ENCODE measurements around the gene GHRL.
A peak's percentile ranks its signal among the peaks of the same experiment; 100 is the strongest.

The GHRL gene, protein sequence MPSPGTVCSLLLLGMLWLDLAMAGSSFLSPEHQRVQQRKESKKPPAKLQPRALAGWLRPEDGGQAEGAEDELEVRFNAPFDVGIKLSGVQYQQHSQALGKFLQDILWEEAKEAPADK

DNA sequence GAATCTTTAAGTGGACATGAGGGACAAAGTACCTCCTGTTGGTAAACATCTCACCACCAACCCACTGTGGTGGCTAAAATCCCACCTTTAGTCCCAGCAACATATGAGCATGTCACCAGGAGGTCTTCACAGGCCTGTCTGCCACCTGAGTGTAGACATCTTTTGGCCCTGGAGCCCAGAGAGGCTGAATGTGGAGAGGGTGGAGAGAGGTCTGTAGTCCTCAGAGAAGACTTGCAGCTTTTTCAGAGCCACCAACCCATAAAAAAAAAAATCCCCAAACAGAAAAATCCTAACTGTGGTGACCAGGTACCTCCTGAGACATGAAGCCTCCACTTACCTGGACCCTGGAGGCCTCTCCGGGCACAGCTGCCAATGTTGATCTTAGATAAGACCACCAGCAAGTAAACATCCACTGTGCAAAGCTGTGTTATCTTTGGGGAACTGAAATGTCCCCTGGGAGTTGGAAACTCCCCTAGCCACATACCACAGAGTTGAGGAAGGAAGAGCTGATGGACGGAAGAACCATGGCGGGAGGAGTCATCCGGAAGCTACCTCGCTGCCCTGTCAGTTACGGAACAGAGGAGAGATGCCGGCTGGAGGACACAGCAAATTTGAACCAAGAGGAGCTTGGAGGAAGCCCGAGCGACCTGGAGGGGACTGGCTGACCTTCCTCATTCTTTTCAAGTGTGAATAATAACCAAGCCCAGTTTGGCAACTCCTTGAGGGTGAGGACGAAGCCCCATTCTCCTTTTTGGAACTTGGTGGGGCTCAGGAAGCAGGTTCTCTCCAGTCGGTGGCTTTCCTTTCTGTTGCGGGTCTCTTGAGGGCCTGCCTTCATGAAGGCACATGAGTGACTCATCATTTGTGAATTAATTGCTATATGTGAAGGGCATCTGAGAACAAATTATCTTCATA is at the start of gene GHRL:
TSS of gene GHRL (minus strand) at position 443 of the 915 bp plus-strand sequence. CDS start 2,767 bp downstream, outside the sequence.
- peak; percentile 85 for DNase-seq

DNA sequence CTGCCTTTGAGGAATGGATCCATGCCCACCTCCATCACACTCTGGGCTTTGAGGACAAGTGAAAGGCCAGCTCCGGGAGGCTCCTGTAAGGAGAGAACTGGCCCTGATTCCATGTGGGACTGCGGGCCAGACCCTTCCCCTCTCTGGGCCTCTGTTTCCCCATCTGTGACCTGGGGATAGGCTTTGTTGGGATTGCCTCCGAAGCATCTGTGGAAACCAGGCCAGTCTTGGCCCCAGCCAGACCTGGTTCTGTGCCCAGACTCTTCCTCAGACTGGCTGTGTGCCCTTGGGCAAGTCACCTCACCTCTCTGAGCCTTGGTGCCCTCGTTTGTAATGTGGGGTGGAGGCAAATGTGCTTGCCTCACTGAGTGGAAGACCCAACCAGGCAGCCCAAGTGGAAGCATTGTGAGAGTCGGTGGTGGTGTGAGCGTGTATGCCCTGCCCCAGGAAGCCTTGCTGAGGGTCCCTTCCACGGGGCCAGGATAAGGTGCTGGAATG is 49.2 kb upstream of the GHRL start:
- DNase-seq, result no peak

DNA sequence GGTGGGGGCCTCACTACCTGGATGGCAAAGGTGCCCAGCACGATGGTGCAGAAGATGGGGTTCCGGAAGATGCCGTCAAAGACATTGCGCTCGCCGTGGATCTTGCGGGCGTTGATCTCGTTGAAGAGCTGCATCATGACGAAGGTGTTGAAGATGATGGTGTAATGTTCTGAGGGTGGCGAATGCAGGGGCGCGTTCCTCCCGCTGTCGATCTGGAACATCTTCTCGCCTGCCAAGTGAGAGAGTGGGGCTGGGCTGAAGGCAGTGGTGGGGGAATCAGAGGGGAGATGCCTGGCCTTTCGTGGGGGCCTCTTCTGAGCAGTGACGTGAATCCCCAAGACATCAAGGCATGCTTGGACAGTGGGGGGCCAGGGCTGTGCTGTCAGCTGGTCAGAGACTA is 47.7 kb upstream of the GHRL start:
- DNase-seq, result no peak

DNA sequence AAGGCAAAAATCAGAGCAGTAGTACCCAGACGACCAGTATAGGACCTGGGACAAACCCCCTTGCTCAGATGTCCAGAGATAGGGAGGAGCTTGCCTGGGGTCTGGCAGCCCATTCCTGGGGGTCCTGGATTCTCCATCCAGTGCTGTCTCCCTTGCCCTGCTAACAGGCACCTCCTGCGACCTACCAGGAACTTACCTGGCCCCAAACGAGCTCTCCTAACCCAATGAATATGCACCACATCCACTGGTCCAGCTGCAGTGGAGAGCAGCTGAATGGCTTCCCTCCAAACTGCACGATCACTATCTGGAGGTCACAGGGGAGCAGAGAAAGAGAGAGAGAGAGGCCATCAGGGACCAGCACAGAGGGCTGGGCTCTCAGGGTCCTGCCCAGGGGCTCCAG is 47.3 kb upstream of the GHRL start:
- DNase-seq, result no peak

DNA sequence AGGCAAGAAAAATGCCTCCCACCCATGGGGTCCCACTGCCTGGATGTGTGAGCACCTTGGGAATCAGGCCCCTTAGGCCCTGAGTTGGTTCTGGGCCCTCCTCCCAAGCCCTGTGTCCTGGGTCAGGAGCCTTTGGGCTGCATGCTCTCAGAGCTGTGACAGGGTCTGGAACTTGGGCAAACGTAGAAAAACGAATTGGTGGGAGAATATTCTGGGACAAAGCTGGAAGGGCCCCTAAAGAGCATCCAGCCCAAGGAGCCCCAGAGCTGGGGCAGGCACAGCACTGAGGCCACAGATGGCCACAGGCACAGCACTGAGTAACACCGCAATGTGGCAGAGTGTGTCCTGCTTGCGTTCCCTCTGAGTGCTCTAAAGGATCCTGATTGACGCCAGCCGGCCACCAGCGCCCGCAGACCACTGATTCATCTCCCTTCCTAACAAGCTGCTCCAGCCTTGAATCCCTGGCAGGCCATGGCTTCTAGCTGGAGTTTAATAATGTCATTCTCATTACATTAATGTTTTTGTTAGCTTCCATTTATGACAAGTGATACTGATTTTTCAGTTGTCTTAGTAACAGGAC is 46.7 kb upstream of the GHRL start:
- no peak for DNase-seq

DNA sequence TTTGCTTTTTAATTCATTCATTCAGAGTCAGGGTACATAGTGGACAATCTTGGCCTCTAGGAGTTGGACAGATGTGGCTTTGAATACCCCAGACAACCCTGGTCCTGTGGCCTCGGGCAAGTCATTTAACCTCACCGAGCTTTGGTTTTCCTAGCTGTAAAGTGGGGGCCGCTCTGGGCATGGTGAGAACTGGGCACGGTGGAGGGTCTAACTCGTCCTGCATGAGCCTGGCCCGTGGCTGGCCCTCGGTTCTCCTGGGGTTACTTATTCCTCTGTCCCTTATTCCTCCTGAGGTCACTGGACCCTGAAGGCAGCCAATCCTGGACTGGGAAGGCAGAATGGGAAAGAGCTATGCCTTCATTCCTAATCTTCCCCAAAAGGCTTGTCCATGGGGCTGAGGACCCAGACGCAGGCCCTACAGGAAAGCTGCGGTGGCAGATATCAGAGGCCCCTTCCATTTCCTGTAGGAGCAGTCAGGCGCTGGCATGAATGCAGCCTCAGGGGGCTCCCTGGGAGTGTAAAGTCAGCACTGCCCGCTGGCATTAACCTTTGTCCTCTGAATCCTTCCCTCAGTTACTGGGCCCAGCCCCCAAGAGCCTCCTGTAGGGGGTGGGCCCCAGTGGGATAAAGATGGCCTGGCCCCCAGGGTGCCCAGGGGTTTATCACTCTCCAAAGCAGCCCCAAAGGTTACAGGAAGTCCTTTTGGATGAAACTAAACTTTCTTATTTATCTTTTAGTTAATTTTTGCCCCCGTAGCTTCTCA is 46.0 kb upstream of the GHRL start:
- no peak for DNase-seq

DNA sequence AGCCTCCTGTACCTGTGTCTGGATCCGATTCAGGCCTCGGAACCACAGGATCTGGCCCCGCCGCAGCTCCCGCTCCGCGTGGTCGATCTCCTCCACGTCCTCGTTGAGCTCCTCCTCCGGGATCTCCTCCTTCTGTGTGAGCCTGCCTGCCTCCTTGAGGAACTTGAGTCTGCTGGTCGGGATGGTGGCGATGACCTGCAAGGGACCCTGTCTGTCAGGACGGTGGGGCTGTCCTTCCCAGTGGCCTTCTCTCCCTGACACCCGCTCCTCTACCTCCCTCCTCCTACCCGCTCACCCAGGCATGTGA is 45.4 kb upstream of the GHRL start:
- DNase-seq, result no peak

DNA sequence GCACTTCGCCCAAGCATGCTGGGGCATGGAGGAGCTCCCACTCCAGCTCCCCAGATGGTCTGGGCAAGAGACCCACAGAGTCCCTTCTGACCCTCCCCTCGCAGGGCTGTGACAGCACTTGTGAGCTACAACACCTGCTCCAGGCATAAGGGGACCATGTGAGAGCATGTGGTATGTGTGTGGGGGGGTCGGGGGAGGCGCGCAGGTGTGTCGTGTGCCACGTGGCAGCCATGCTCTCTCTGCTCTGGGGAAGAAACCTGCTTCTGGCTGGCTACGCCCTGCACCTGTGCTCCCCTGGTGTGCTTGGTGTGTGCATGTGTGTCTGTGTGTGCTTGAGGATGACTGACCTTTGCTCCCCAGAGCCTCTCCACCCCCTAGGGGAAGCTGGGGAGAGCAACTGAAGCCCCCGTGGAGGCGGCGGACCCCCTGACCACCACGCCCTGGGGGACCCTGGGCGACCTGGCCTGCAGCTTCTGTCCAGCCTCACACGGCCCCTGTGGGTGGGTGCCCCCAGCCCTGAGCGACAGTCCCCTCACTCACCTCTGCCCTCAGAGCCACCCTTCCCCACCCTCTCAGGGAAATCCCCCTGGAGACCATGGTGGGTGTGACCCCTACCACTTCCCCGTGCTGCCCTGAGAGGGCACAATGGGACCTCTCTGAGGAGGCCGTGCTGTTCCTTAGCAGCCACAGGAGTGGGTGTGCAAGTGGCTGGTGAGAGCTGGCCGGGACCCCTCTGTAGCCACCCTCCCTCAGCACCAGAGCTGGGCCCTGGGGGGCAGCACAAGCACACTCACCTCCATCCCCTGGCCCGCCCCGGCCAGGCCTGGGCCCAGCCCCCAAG is 44.8 kb upstream of the GHRL start:
- DNase-seq, result no peak

DNA sequence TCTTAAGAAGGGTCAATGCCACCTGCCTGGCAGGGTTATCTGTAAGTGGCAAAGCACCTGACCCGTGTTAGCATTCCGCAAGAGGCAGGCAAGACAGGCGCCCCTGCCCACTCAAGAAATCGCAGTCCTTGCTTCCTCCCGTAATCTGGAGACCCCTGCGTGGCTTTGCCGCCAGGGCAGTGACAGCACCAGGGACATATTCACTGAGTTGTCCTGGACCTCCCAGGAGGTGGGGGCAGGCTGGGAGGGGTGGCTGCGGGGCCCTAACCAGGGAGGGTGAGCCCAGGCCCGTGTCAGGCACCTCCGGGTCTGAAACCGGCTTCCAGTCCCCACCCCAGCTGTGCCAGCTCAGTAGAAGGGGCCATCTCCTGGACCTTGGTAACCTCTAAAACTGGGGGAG is 44.0 kb upstream of the GHRL start:
- no peak for DNase-seq

DNA sequence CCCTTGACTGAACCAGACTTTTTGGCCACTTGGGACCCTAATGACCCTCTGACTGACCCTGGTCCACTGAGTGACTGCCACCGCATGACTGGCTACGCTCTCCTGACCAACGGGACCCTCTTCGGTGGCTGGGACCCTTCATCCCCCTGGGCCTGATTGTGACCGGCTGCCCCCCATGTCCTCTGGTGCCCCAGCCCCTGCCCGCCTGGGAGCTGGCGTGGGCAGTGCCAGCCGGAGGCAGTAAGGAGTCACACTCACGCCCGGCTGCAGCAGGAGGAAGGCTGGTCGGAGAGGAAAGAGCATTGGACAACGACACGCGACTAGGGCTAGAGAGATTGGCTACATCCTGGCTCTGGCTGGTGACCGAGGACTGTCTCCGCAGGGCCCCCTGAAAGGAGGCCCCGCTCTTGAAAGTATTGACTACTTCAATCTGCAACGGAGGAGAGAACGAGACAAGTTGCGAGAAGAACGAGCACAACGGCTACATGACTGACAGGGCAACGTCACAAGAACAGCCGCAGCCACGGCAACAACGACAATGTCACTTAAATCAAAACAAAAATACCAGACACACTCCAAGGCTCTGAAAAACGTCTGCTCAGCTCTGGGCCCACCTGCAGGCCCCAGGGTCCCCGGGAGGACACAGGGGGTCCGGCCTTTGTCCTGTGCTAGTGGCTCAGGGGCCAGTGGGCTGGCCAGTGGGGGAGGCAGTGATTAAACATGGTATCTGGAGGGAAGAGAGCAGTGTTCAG is 43.3 kb upstream of the GHRL start:
- DNase-seq, result no peak

DNA sequence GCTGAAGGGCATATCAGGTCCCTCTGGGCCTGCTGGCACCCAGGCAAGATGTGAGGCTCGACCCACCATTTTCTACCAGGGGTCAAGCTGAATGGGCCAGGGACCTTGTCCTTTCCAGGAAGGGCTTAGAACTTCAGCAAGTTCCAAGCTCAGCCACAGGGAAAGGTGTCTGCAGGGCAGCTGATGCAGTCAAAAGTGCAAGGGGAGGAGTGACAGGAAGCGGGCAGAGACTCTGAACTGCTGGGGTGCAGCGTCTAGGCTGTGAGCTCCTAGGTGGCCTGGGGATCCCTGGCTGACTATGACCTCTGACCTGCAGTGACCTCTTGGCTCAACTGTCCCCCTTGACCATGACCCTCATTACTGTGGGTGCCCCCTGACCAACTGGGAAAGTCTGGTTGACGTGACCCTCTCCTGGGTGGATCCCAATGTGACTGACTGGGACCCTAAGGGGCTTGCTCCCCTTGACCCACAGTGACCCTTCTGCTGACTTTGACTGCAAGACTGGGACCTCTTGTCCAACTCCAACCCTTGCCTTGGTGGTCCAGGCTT is 42.5 kb upstream of the GHRL start:
- no peak for DNase-seq

DNA sequence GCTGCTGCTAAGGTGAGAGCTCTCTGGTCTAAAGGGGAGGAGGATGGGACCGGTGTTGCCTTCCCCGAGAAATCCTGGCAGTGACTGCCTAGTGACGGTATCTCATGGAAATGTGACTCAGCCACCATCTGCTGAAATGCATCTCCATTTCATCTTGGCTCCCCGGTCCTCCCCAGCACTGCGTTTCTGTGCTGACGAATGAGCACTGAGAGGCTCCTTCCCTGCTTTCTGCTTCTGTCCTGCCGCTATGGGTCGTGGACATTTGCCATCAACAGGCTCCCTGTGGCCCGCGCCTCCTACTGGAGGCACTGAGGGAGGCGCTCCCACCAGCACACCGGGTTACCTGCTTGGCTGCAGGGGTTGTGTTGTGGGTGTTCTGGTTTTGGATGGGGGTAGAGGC is 41.7 kb upstream of the GHRL start:
- DNase-seq, result no peak

DNA sequence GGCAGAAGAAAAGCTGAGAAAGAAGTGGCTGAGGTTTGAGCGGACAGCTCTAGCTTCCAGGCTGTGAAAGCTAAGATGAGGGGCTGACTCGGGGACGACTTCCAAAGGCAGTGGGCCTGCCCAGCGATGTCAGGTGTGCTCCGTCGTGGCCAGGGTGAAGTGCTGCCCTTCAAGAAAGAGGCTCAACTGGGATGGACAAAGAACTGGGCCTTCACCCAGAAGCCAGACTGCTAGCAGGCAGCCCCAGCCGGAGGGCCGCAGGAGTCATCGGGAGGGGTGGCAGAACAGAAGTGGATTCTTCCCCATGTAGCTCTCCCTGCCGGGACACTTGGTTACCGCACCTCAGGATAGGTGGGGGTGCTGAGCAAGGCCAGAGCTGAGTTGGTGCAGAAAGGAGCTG is 41.3 kb upstream of the GHRL start:
- DNase-seq, result no peak

DNA sequence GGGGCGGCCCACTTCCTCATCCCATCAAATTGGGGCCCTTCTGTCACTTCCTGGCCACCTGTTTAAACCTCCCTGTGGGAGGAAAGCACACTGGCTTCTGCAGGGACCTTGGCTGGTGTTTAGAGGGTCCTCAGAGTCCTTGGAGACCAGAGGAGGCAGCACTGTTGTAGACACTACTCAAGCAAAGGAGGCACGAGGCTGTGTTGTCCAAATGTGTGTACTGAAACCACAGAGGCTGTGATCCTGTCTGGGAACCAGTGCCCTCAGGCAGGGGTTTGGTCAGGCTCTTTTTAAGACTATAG is 40.6 kb upstream of the GHRL start:
- no peak for DNase-seq

DNA sequence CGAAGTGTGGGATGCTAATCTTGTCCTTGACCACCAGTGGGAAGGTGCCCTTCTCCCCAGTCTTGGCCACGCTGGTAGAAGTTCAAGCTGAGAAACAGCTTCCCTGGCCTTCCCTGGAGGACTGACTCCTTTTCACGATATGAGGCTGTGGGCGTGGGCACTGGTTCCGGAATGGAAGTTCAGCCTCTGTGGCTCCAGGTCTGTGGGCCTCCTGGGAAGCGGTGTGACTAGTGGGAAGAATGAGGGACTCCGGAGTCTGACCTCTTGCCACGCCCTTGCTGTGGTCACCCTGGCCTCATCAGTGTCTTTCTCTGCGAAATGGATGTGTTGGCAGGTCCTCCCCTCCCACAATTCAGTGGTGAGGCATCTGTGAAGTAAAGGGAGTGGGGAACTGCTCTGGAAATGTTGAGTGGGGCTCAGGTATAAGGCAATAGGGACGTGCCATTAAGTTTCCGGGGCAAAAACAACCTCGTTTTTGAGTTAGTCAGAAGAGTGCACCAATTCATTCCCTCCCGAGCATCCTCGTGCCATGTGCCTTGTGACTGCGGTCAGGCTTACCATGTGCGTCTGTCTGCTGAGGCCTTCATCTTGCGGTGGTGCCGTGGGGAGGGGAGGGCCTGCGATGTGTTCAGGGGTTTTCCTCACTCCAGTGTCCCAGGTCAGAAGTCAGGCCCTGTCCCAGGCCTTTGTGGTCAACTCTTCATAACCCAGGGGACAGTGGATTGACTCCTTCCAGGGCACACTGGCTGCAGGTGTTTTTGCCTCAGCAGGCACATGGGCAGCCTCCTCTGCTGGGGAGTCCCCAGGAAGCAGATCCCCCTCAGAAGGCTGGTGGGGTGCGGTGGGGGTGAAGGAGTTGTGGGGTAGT is 40.0 kb upstream of the GHRL start:
- DNase-seq, result no peak

DNA sequence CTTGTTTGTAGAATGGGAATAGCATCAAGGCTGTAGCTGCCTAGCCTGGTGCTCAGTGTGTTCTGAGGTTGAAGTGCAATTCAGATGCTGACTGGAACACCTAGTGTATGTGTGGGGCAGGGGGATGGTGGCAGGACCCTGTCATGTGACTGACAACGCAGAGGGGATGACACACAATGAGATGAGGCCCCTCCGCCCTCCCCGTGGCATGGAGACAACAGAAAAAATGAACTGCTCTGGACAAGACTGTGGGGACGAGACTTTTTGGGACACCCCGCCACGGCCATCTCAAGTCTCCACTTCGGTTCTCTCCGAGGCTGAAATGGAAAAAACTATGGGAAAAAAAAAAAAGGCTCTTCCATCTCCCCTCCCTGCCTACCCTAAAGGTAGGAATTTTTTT is 38.6 kb upstream of the GHRL start:
- DNase-seq, result no peak

DNA sequence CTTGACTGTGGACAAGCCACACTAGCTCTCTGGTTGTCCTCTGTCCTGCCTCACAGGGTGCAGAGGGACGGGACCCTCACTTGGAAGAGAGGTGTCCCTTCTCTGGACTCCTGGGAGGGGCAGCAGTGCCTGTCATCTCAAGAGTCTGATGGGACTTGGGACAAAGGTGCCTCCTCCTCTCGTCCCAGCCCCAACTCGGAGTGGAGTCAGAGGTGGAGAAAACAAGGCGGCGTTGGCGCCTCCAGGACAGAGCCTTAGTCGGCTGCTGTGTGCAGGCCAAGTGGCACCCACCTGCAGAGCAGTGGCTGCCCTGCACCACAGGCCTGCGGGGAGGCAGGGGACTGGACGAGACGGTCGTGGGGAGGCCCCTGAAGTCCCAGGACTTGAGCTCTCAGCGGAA is 37.6 kb upstream of the GHRL start:
- DNase-seq, result no peak

DNA sequence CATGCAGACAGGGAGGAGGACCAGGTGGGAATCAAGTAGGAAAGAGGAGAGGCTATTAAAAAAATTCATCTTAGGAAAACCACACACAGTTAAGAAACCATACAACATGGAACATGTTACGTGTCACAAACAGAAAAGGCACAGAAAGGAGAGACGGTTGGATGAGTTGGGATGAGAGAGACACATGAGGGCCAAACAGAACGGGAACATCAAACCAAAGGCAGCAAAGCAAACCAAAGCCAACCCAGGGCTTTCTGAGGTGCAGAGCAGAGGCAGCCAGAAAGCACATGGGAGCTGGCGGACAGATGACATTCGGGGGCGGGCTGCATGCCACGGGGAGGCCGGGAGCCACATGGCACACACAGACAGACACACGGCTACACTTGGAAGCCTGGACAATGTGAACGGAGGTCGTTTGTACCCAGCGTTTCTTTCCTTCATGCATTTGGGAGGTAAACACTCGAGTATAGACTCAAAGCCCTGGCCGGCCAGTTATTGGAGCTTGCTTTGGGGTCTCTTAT is 36.8 kb upstream of the GHRL start:
- no peak for DNase-seq

DNA sequence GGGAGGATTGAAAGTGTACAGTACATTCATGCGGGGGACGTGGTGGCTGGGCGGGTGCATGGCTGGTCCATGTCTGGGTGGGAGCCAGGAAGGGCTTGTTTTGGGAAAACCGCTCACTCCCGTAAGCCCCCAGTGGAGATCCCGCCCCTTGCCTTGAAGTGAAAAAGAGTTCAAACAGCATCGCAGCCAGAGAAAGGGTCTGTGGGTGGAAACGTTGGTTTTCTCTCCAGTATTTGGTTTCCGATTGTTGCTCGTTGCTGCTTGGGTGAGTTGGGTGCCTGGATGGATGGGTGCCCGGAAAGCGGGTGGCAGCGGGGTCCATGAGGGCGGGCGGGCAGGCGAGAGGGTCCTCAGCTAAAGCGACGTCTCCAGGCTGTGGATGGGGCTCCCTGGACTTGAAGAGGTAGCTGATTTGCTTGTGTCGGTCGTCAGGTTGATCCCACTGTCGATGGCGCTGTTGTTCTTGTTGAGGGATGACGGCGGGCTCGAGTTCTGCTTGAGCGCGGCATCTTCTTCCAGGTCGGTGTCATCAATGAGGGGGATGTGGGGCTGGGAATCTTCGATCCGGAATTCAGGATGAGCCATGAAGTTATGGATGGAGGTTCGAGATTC is 35.8 kb upstream of the GHRL start:
- DNase-seq, result no peak

DNA sequence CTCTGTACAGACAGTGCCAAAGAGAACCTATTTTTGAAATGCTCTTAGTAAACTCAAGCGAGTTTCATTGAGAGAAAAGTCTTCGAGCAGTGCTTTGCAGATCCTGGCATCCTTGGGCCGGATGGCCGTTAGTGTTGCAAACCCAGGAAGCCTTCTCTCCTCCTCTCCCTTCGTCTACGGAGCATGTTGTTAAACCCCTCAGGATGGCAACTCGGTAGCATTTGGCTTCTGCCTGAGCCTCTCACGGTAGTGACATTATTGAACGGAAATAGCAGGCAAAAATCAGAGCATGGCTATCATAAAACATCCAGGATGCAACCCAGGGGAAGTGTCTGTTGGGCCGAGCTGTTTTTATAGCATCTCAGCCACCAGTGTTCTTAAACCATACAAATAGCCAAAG is 34.8 kb upstream of the GHRL start:
- DNase-seq, result no peak

Measured in OCI-M1 (cell line).